CD4-positive, alpha-beta T cell treated with Interleukin-1 beta for 1 hour (primary cell): ENCODE measurements around the gene FAAP20.

ENCODE experiments used
- DNase-seq, 2 donors: peaks; one replicate each; pipeline ENCODE4 v3.0.0-alpha.2; 2020 to 2022

The FAAP20 gene

GRCh38 chr1:2194319-2194897 lies at the start of gene FAAP20:
Gene FAAP20 (minus strand): TSS chr1:2194772. CDS start chr1:2194749, 23 bp downstream.
- peak; percentile 79 to 83 for DNase-seq

GRCh38 chr1:2242814-2243725 lies 48.5 kb upstream of the FAAP20 start:
- DNase-seq, result no peak

GRCh38 chr1:2241820-2242219 lies 47.2 kb upstream of the FAAP20 start:
- no peak for DNase-seq

- peak in 1 of 2 donors; percentile 40 for DNase-seq
Measured at GRCh38 chr1:2240270-2241156, 45.9 kb upstream of the FAAP20 start.

GRCh38 chr1:2239384-2239985 lies 44.9 kb upstream of the FAAP20 start:
- no peak for DNase-seq

- DNase-seq, result no peak
Measured at GRCh38 chr1:2239013-2239370, 44.4 kb upstream of the FAAP20 start.

GRCh38 chr1:2238361-2239012 lies 43.9 kb upstream of the FAAP20 start:
- DNase-seq, result no peak

GRCh38 chr1:2237773-2238172 lies 43.2 kb upstream of the FAAP20 start:
- DNase-seq, result no peak

GRCh38 chr1:2236695-2237677 lies 42.4 kb upstream of the FAAP20 start:
- DNase-seq, result peak; percentile 69 to 71

GRCh38 chr1:2235300-2235998 lies 40.9 kb upstream of the FAAP20 start:
- DNase-seq, result no peak

- peak; percentile 56 to 72 for DNase-seq
Measured at GRCh38 chr1:2234762-2235113, 40.2 kb upstream of the FAAP20 start.

- DNase-seq, result peak; percentile 86 to 93
Measured at GRCh38 chr1:2233997-2234761, 39.6 kb upstream of the FAAP20 start.

GRCh38 chr1:2233468-2233867 lies 38.9 kb upstream of the FAAP20 start:
- DNase-seq, result no peak

GRCh38 chr1:2232916-2233438 lies 38.4 kb upstream of the FAAP20 start:
- DNase-seq, result no peak

- no peak for DNase-seq
Measured at GRCh38 chr1:2232255-2232915, 37.8 kb upstream of the FAAP20 start.

GRCh38 chr1:2231532-2232254 lies 37.1 kb upstream of the FAAP20 start:
- DNase-seq, result peak; percentile 81 to 86

- peak; percentile 67 to 73 for DNase-seq
Measured at GRCh38 chr1:2230781-2231531, 36.4 kb upstream of the FAAP20 start.
